H1 (cell line): ENCODE data around the gene CLBA1. TPM values are rescaled to one million over a fixed set of nuclear protein-coding genes. Genes with fewer than 3 reads are reported as not detected.
"Not testable (repeated sequence)": the region's sequence is repeated elsewhere in the genome, so short reads cannot be mapped to it uniquely, and the experiment has no call there.

Experiments used
- CTCF ChIA-PET: fragments of 300-600 bp; sonication (Branson Sonifier 250); formaldehyde crosslinking; loops from one replicate; lab custom pipeline; 2021; ENCODE audit not compliant: partially characterized antibody; lab: Charles Lee
- POLR2A ChIA-PET: fragments of 300-600 bp; sonication (Branson Sonifier 250); formaldehyde crosslinking; loops from one replicate; lab custom pipeline; 2021; ENCODE audit warnings: inconsistent platforms; ENCODE audit not compliant: partially characterized antibody; lab: Charles Lee
- DNase-seq, 2 experiments: peaks; one replicate each; pipeline versions ENCODE4 v3.0.0 to v3.0.0-alpha.2; 2010 to 2022; ENCODE audit warnings: low spot score in 2 of 2, low read depth in 1 of 2, mixed read lengths in 1 of 2
- FAIRE-seq: peaks from 2 replicates; lab custom pipeline; 2011; peaks lifted over from hg19 to GRCh38; lab: Jason Lieb, UNC
- H2AFZ ChIP-seq: 2 replicates; pipeline ENCODE4 v1.8.1; 2012; ENCODE audit warnings: low read length, inconsistent platforms
- H2AK5ac ChIP-seq: 2 replicates; pipeline ENCODE4 v1.6.1; 2013; ENCODE audit warnings: low read depth, low read length
- H2BK120ac ChIP-seq: replicated peaks from 2 replicates; pipeline ENCODE3; 2013; ENCODE audit warnings: low read depth, low read length, inconsistent platforms
- H2BK12ac ChIP-seq: 2 replicates; pipeline ENCODE4 v1.6.1; 2013; ENCODE audit warnings: low read depth, low read length
- H2BK15ac ChIP-seq: 2 replicates; pipeline ENCODE4 v1.6.1; 2013; ENCODE audit warnings: low read length
- H2BK20ac ChIP-seq: 2 replicates; pipeline ENCODE4 v1.6.1; 2013; ENCODE audit warnings: low read length
- H2BK5ac ChIP-seq: 2 replicates; pipeline ENCODE4 v1.6.1; 2013; ENCODE audit warnings: low read depth, low read length
- H3K14ac ChIP-seq: 2 replicates; pipeline ENCODE4 v1.6.1; 2013; ENCODE audit warnings: inconsistent platforms; ENCODE audit not compliant: insufficient read length
- H3K18ac ChIP-seq: 2 replicates; pipeline ENCODE4 v1.6.1; 2013; ENCODE audit warnings: low read length; ENCODE audit errors: extremely low read depth
- H3K23ac ChIP-seq: 2 replicates; pipeline ENCODE4 v1.6.1; 2013; ENCODE audit warnings: inconsistent platforms; ENCODE audit not compliant: insufficient read length
- H3K23me2 ChIP-seq: 2 replicates; pipeline ENCODE4 v1.6.1; 2013; ENCODE audit warnings: low read depth, low read length
- H3K27ac ChIP-seq: 2 replicates; pipeline ENCODE4 v1.6.1; 2011; ENCODE audit warnings: low read depth, low read length, inconsistent platforms
- H3K27me3 ChIP-seq, 4 experiments: replicated peaks in 1 of 4; 1 replicate in 1 of 4; 2 replicates in 3 of 4; pipeline versions ENCODE4 v1.6.1 to v1.8.1; 2011 to 2013; ENCODE audit warnings: low read length in 3 of 4, mild to moderate bottlenecking in 3 of 4, inconsistent platforms in 2 of 4, mixed read lengths in 2 of 4, moderate library complexity in 1 of 4; ENCODE audit not compliant: control insufficient read depth in 3 of 4, insufficient read depth in 3 of 4; ENCODE audit errors: extremely low read depth in 1 of 4
- H3K36me3 ChIP-seq, 4 experiments: 2 replicates each; pipeline versions ENCODE4 v1.6.1 to v1.8.1; 2011 to 2013; ENCODE audit warnings: mild to moderate bottlenecking in 4 of 4, low read length in 3 of 4, moderate library complexity in 2 of 4, control low read depth in 1 of 4, inconsistent platforms in 1 of 4; ENCODE audit not compliant: insufficient read depth in 4 of 4, control insufficient read depth in 2 of 4
- H3K4ac ChIP-seq: replicated peaks from 2 replicates; pipeline ENCODE3; 2013; ENCODE audit warnings: low read length, low read depth, mixed read lengths, inconsistent platforms; ENCODE audit not compliant: insufficient read length
- H3K4me1 ChIP-seq, 4 experiments: replicated peaks in 1 of 4; 1 replicate in 1 of 4; 2 replicates in 3 of 4; pipeline versions ENCODE4 v1.6.1 to v1.8.1; 2011 to 2013; ENCODE audit warnings: low read length in 3 of 4, inconsistent platforms in 2 of 4, mixed read lengths in 1 of 4; ENCODE audit not compliant: insufficient read depth in 4 of 4, control insufficient read depth in 3 of 4
- H3K4me2 ChIP-seq, 2 experiments: 2 replicates each; pipeline versions ENCODE4 v1.6.1 to v1.8.1; 2011 to 2013; ENCODE audit warnings: low read depth in 2 of 2, low read length in 2 of 2, control low read depth in 1 of 2, inconsistent platforms in 1 of 2, mild to moderate bottlenecking in 1 of 2; ENCODE audit not compliant: insufficient read depth in 1 of 2
- H3K4me3 ChIP-seq, 4 experiments: fragments of 200-600, 300-600 bp in 1 of 4; sonication (generic), shearing (Covaris generic), sonication (Bioruptor Twin) in 1 of 4; 2 replicates each; pipeline versions ENCODE4 v1.5.1 to v1.8.1; 2011 to 2016; ENCODE audit warnings: low read length in 4 of 4, low read depth in 3 of 4, control low read depth in 2 of 4, inconsistent platforms in 2 of 4, mild to moderate bottlenecking in 2 of 4, mixed read lengths in 1 of 4, moderate library complexity in 1 of 4; ENCODE audit not compliant: insufficient read depth in 2 of 4; ENCODE audit errors: extremely low read depth in 1 of 4
- H3K56ac ChIP-seq: replicated peaks from 2 replicates; pipeline ENCODE3; 2013; ENCODE audit warnings: low read depth, mild to moderate bottlenecking, mixed read lengths, low read length, inconsistent platforms; ENCODE audit not compliant: insufficient read length
- H3K79me1 ChIP-seq: 2 replicates; pipeline ENCODE4 v1.6.1; 2013; ENCODE audit warnings: low read depth, low read length, control low read depth
- H3K79me2 ChIP-seq, 2 experiments: 2 replicates each; pipeline versions ENCODE4 v1.6.1 to v1.8.1; 2012 to 2013; ENCODE audit warnings: low read length in 2 of 2, mild to moderate bottlenecking in 2 of 2, inconsistent platforms in 1 of 2; ENCODE audit not compliant: insufficient read depth in 2 of 2, control insufficient read depth in 1 of 2
- H3K9ac ChIP-seq, 4 experiments: replicated peaks in 1 of 4; 1 replicate in 1 of 4; 2 replicates in 3 of 4; pipeline versions ENCODE4 v1.6.1 to v1.8.1; 2011 to 2013; ENCODE audit warnings: low read depth in 3 of 4, low read length in 3 of 4, control low read depth in 2 of 4, mild to moderate bottlenecking in 2 of 4, moderate library complexity in 2 of 4, inconsistent platforms in 1 of 4; ENCODE audit errors: extremely low read depth in 1 of 4
- H3K9me3 ChIP-seq, 2 experiments: 2 replicates each; pipeline versions ENCODE4 v1.6.1 to v1.8.1; 2012 to 2013; ENCODE audit warnings: mild to moderate bottlenecking in 2 of 2, moderate library complexity in 2 of 2, control low read depth in 1 of 2, inconsistent platforms in 1 of 2, low read depth in 1 of 2, low read length in 1 of 2, mixed read lengths in 1 of 2; ENCODE audit not compliant: insufficient read depth in 2 of 2
- H4K20me1 ChIP-seq, 2 experiments: replicated peaks in 1 of 2; 2 replicates each; pipeline versions ENCODE3 to v1.8.1; 2011 to 2013; ENCODE audit warnings: inconsistent platforms in 2 of 2, low read length in 2 of 2, mild to moderate bottlenecking in 1 of 2; ENCODE audit not compliant: insufficient read depth in 2 of 2, control insufficient read depth in 1 of 2
- H4K5ac ChIP-seq: 2 replicates; pipeline ENCODE4 v1.6.1; 2013; ENCODE audit warnings: low read length, low read depth, mixed read lengths, inconsistent platforms; ENCODE audit not compliant: insufficient read length
- H4K8ac ChIP-seq: 2 replicates; pipeline ENCODE4 v1.8.0; 2013; ENCODE audit warnings: mild to moderate bottlenecking, moderate library complexity, low read length, inconsistent platforms; ENCODE audit not compliant: insufficient read depth; ENCODE audit errors: extremely low read depth
- H4K91ac ChIP-seq: replicated peaks from 2 replicates; pipeline ENCODE3; 2013; ENCODE audit warnings: low read length, mixed read lengths, inconsistent platforms; ENCODE audit not compliant: insufficient read length
- WGBS, 2 experiments: shearing (Covaris generic) in 1 of 2; methylation state at CpG; one replicate each; pipeline versions ENCODE4 v1.1.6 to v1.1.7; 2013 to 2015; ENCODE audit warnings: low lambda C conversion rate in 2 of 2, mixed read lengths in 2 of 2, inconsistent platforms in 1 of 2, low coverage in 1 of 2, missing lambda C conversion rate in 1 of 2; ENCODE audit not compliant: insufficient replicate concordance in 2 of 2, insufficient coverage in 1 of 2, insufficient read length in 1 of 2; ENCODE audit errors: extremely low coverage in 1 of 2, missing lambda C conversion rate in 1 of 2; 5-methylcytosine and 5-hydroxymethylcytosine counted together
- polyA plus RNA-seq, 7 experiments: library from polyadenylated mRNA; depleted of rRNA in 3 of 7; stranded (reverse) in 5 of 7; unstranded in 2 of 7; fragments of >200 nt in 5 of 7; fragments of 200-250 nt in 2 of 7; gene quantifications; 1 replicate in 5 of 7; 2 replicates in 1 of 7; 4 replicates in 1 of 7; pipeline versions ENCODE4 v1.2.1 to v1.2.3, GENCODE V29; 2011 to 2013; ENCODE audit warnings: missing spikeins in 2 of 7, mixed read lengths in 2 of 7
- total RNA-seq: library from RNA; stranded (reverse); fragmentation: NEBNext Ultra II Directional; extraction: Animal tissue kit (Norgen Biotek cat#: 25700); gene quantifications from 2 replicates; pipeline ENCODE4 v1.2.1, GENCODE V29; 2021

CLBA1 gene
- total and polyA plus RNA-seq, 2 of the 8 experiments (the other 6 are each of a cell fraction or from before 2014, with no cell fraction given): 1.6 to 2.4 TPM

DNA sequence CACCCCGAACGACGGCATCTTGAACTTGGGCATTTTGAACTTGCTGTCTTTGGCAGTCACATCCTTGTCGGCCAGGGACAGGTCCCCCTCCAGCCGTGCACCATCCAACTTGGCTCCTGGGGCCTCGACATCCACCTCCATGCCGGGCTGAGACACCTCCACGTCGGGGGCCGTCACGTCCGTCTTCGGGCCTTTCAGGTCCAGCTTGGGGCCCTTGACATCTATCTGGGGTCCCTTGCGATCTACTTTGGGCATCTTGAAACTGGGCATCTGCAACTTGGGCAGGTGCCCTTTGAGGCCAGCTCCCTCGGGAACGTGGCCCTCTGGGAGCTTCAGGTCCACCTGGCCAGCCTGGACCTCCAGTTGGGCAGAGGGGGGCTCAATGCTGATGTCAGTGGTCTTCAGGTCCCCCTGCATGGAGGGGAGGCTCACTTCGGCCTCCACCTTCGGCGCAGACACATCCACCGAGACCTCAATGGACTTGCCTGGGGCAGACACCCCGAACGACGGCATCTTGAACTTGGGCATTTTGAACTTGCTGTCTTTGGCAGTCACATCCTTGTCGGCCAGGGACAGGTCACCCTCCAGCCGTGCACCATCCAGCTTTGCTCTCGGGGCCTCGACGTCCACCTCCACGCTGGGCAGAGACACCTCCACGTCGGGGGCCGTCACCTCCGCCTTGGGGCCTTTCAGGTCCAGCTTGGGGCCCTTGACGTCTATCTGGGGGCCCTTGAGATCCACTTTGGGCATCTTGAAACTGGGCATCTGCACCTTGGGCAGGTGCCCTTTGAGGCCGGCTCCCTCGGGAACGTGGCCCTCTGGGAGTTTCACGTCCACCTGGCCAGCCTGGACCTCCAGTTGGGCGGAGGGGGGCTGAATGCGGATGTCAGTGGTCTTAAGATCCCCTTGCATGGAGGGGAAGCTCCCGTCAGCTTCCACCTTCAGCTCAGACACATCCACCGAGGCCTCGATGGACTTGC lies 39.3 kb upstream of the CLBA1 start:
- 94% methylated on average over 34 of the region's 43 CpGs; no CpG with 5 or more reads in 1 of the 2 experiments for WGBS, 2 experiments
- ChIA-PET CTCF (interaction anchor here (1.7 kb wide), 1 partner anchor 10 kb away, joined by 4 read pairs; no protein-coding TSS in a partner anchor), POLR2A (interaction anchor here (1.2 kb wide), 1 partner anchor 9 kb away, joined by 3 read pairs; no protein-coding TSS in a partner anchor)
- not testable (repeated sequence) for H3K14ac ChIP-seq, H2AFZ ChIP-seq, H3K9ac ChIP-seq, H3K4ac ChIP-seq, H3K79me1 ChIP-seq, H2BK120ac ChIP-seq, DNase-seq, H3K79me2 ChIP-seq, H3K27me3 ChIP-seq, FAIRE-seq, H3K23ac ChIP-seq, H3K4me2 ChIP-seq, H3K4me1 ChIP-seq, H4K91ac ChIP-seq, H4K20me1 ChIP-seq, H2AK5ac ChIP-seq, H3K56ac ChIP-seq, H3K23me2 ChIP-seq, H3K18ac ChIP-seq, H2BK15ac ChIP-seq, H2BK20ac ChIP-seq, H3K4me3 ChIP-seq, H4K8ac ChIP-seq, H2BK12ac ChIP-seq, H3K36me3 ChIP-seq, H3K27ac ChIP-seq, H2BK5ac ChIP-seq, H4K5ac ChIP-seq
- H3K9me3 ChIP-seq: peaks cover 0 to 76% of the 10 kb centered on the region in 2 experiments; a peak in 1 of 4 replicates
